HT1080 (cell line): ENCODE measurements around the gene LRRC9. TPM values are rescaled to one million over a fixed set of nuclear protein-coding genes. Genes with fewer than 3 reads are reported as not detected.
A peak's percentile ranks its signal among the peaks of the same experiment; 100 is the strongest.
"Not testable (repeated sequence)": the region's sequence is repeated elsewhere in the genome, so short reads cannot be mapped to it uniquely, and the experiment has no call there.

Source experiments
- DNase-seq: peaks from one replicate; pipeline ENCODE4 v3.0.0-alpha.2; 2015; ENCODE audit warnings: low read depth
- total RNA-seq: library from RNA; depleted of rRNA; stranded (reverse); fragments of >200 nt; shearing (Covaris generic); gene quantifications from 2 replicates; pipeline ENCODE4 v1.2.3, GENCODE V29; 2014

Gene LRRC9
- total RNA-seq, 1 experiment from 2014 or later: not detected

DNA sequence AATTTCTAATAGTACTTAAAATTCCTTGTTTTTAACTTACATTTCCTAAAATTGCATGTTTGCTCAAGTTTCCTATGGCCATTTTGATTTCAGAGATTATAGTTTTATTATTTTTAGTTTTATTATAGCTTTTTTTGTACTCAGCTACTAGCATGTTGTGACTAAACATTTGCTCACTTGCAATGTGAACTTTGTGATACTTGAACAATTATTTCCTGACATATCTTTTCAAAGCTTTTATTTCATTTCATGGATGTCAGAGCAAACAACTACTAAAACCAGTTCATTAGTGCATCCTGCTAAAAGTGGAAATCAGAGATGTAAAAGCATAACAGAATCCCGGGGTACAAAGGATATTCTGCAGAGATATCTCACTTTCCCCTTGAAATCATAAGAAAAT, 138.1 kb downstream of the LRRC9 start:
- no peak for DNase-seq

DNA sequence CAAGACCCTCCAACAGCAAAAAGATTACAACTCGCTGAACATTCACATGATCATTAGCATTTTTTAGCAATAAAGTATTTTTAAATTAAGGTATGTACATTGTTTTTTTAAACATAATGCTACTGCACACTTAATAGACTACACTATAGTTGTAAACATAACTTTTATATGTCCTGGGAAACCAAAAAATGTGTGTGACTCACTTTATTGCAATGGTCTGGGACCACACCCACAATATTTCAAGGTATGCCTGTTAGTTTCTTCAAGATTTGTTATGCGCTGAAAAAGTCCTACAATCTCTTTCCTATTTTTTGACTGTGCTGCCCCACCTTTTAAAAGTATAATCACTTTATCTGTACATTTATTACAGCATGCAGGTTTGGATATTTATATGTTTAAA, 141.4 kb downstream of the LRRC9 start:
- peak; percentile 23 for DNase-seq

DNA sequence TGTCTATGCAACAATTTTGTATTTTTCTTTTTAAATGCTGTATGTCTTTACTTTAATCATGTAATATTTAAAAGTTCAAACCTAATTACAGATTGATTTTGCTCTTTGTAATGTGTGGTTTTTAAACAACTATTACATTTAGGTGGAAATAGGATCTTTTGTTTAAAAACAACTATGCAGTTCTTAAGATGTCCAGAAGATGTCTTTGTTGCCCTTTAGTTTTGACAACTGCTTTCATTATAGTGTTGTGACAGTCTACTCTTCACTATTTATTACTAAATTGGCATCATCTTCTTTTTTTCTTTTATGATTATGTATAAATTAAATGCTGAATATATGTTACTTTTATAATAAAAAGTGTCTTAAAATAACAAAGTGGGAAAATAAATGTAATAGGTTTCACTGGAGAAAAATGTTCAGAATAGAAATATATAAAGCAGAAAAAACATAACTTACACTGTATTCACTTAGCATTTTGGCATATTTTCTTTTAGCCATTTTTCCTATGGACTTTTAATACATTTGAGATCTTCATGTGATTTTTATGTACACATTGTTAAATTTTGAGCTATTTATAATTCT, 144.6 kb downstream of the LRRC9 start:
- DNase-seq: peak; percentile 28

DNA sequence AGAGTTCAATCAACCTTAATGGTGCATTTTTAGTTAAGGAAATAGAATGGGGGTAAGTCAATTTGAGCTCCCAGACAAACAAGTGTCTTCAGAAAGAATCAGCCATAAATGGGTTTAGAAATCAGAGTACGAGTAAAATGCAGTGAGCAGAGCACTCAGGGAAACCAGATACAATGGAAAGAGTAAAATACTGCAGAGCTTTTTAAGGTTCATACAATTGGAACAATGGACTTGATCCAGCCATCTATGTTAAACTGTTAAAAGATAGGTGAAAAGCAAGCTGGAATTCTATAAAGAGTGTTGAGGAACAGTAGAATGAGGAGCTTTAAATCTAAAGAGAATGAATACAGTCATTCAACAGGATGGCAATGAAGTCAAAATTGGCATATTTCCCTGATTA, 147.9 kb downstream of the LRRC9 start:
- DNase-seq: no peak

DNA sequence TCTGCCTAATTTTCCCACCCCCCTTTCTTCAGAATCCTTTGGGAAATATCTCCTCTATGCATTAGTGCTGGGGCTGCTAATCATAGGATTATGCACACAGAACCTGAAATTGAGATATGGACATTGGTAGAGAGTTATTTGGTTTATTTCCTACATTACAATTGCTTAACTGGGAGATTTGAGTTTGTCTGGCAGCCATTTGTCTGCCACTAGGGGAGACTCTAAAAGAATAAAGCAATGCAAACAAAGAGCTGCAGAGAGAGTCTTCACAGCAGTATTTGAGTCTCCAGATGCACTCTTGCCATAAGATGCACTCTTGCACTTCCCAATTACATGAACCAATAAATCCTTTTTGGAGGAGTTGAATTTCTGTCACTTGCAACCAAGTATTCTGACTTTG, 159.8 kb downstream of the LRRC9 start:
- DNase-seq: no peak

DNA sequence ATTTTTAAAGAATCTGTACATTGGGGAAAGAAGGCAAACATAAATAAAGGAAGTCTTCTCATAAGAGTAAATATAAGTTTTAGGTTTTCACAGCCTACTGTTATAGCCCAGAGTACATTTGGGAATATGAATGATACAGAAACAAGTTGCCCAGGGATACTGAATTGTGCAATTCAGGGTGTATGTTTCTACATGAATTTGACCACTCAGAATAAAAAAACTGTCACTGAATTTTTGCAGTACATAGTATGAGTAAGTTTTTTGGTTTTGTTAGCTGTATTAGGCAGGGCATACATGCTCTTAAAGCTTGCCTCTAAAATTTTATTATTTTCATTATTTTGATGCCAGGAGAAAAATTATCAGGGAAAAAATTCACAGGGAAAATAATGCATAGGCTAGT, 165.1 kb downstream of the LRRC9 start:
- no peak for DNase-seq

DNA sequence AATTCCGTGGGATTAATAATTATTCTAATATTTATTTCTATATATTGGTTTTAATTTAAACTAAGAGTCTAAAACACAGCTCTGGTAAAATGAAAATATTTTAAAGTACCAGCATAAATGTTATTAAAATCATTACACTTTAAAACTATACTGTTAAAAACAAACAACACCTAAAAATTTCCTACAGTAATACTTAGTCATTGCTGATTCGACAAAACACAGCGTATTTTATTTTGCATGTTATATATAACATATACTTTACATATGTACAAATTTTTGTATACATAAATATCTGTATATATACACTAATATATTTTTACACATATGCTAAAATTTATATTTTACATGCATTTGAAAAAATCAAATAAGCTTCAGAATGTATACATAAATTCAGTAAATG, 165.7 kb downstream of the LRRC9 start:
- no peak for DNase-seq

DNA sequence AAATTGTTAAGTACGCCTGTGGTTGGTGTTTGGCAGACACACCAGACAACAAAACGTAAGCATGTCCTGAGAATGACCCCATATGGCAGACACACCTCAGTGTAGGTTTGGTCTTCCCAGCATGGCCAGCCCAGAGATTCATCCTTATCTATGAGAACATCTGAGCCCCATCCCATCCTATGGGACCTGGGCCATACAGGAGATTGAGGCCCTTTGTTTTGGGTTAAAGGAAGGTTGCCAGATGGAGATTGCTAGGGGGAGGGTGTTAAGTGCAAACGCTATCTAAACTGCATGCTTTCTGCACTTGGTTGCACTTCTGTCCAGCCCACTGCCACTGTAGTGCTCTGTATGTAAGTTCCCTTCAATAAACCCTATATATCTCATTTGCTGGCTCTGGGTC, 167.7 kb downstream of the LRRC9 start:
- no peak for DNase-seq

DNA sequence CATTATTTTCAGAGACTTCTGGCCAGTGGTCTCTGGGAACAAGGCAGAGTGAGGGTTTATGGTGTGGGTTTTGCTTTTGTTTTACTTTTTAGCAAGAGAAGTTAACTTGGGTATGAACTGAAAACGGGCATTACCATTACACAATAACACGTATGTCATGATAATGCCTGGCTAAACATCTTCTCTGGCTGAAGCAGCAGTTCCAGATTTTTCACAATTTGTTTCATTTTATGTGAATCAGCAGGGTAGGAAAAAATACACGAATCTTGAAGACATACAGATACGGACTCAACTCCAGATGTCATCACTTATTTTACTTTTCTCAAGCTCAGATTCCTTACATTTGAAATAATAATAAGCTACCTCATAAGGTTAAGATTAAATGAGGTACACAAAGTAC, 169.3 kb downstream of the LRRC9 start:
- no peak for DNase-seq

DNA sequence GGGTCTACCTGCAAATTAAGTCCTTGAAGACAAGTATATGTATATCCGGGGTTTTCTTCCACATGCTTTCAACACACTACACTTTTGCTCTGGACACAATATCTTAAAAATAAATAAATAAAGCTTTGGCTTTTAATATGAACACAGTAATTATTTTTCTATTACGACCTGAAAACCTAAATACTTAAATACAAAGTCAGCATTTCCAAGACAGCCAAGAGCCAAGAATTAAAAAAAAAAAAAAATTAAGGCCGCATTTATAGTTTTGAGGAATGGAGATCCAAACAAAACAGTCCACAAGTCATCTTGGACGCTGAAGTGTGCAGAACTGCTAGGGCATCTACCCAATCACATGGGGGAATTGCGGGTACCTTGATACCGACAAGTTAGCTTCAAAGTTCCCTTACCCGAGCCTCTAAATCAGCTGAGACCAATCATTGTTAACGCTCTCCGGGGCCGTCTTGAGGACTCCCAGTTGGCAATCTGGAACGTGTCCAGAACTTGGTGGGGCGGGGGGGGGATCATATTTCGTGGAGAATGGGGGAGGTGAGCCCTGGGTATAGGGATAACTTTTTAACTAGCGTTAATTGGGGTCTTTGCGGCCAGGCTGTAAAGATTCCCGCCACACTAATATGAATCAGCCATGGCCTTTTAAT, 171.0 kb downstream of the LRRC9 start:
- DNase-seq: peak; percentile 66

DNA sequence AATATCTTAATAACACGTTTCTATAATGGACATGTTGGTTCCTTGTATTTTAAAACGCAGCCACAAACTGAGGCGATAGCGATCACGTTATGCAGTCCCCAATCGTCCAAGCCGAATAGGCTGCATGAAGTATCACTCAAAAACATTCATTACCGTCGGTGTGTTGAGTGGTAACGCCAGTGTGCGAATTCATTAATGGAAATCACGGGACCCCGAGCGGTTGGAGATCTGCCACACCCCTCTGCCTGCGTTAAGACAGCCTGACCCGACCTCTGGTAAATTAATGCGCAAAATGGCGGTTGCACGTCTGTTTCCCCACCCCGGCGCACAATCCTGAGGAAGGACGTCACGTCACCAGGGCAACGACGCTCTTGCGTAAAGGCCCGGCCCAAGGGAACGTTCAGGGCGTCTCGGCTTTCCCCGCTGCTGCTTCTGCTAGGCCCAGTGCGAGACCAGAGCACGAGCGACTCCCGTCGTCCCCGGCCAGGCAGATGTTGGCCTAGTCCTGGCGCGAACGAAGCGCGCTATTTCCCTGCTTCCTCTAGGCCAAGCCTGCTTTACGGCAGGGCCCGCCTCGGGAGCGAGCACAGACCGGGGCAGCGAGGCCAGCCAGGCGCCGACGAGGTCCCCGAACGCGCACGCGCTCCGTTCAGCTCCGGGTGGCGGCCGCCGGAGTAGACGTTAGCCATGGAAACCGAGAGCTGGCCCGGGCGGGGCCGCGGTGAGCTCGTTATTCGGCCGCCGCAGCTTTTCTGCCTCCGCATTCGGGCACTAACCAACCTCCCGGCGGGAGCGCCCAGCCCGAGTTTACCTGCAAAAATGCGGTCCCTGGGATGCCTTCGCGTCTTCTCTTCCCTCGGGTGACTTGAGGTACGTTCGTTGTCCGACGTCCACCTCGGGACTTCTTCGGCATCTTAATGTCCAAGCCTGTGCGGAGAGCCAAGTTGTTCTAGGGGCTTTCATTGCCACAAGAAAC, 171.9 kb downstream of the LRRC9 start, which contains the start of gene PCNX4:
Gene PCNX4 (plus strand): TSS at position 374 of the 976 bp plus-strand sequence. CDS start 15,716 bp downstream, outside the sequence.
- peak; percentile 99 for DNase-seq

DNA sequence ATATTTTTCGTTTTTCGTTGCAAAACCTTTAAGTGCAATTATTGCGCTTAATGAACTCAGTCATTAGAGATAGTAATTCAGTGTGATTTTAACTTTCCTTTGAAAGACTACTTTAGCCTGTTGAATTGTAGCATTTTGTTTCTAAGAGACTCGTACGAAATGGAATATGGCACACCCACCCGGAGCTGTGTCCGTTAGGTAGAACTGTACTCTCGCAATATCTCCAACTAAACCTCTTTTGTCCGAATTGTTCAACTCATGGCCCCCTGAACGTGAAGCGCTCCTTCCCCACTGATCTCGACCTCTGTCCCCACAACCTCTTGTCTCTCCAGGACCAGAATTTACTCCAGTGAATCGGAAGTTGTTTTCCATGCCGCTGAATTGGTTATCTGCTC, 172.6 kb downstream of the LRRC9 start:
- DNase-seq: peak; percentile 33

DNA sequence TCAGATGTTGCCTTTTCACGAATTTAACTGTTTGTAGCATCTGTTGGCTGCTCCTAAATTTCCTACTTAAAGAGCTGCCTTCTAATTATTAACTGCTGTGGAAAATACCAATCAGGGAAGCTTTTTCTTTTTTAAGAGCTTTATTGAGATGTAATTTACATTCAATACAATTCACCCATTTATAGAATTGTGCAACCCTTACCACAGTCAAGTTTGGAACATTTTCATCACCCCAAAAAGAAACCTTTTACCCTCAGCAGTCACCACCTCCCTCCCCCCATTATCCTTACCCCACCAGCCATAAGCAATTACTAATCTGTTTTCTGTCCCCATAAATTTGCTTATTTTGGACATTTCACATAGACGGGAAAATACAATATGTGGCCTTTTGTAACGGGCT, 173.1 kb downstream of the LRRC9 start:
- DNase-seq: no peak

DNA sequence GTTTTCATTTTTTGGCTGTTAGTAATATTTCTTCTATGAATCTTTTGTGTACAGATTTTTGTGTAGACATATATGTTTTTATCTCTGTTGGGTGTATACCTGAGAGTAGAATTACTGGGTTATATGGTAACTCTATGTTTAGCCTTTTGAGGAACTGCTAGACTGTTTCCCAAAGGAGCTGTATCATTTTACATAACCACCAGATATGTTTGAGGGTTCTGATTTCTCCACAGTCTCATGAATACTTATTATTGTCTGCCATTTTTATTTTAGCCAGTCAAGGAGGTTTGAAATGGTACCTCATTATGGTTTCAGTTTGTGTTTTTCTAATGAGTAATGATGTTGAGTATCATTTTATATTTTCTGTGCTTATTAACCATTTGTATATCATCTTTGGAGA, 173.7 kb downstream of the LRRC9 start:
- DNase-seq: no peak

DNA sequence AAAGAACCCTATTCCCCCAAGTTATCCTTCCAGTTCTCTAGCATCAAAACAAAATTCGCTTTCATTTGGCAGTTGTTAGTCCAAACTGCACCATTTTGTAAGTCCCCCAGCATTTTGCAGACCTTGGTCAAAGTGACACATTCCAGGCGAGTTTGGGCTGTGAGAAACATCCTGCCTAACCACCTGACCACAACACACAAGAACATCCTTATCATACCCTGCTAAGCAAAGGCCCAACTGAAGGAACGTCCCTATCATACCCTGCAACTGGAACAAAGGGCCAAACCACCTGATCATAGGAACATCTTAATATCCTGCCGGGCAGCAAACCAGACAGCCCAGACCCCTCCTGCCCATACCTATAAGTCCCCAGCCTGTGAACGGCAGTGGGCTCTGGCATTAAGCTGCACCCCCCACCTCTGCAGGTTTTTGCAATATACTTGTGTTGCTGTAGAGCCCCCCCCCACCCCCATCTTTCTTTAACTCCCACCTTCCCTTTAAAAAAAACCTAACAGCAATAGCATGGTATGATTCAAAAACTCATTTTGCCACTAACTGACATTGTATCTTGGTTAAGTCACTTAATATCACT, 174.5 kb downstream of the LRRC9 start:
- DNase-seq: peak; percentile 93

DNA sequence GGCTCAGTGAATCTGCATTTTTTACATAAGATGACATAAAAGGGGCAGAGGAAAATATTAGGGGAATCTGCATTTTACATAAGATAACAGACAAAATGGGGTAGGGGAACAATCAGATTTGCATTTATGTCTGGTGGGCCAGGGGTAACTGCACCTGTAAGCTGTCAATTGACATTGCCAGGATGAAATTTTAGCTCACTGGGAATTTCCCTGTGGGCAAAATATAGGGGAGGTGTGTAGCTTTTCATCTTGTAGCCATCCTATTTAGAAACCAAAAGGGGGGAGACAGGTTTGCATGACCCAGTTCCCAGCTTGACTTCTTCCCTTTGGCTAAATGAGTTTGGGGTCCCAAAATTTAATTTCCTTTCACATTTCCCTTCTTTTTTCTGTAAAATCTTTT, 175.3 kb downstream of the LRRC9 start:
- no peak for DNase-seq

DNA sequence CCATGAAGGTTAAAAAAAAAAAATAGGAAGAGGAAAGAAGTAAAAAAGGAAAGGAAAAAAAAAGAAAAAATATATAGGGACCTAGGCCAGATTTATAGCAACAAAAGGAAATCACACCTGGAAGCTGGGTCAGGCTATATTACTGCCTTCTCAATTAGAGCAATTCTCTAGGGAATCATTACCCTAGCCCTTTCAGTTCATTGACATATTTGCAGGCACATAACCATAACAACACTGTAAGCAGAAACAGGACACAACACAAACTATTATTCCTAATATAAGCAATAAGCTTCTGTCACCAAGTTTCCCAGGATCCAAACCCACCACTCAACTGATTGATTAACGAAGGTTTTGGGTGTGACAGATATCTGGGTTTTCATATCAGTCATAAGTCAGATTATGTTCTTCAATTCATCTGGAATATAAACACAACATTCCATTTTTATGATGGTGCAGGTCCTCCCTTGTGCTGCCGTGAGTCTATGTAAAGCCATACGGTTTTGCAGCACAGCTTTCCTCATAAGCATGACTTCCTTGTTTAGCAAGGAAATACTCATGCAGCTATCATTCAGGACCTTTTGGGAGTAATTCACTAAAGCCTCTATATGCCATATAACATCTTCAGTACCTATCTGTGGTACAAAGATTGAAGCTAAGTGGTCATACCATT, 176.0 kb downstream of the LRRC9 start:
- DNase-seq: no peak

DNA sequence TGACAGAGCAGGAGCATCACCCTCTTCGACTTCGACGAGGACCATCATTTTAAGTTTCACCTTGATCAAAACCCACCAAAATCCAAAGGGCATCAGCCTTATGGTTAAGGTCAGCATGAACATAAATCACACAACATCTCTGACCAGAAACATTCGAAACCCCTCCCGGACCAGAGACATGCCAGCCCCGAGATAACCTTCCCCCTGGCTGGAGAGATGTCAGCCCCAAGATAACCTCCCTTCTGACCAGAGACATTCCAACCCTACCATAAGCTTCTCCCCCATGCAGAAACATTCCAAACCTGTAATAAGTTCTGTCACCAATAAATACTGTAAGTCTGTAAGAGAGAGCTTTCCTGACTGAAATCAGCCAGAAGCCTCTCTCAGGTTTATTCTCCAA, 178.0 kb downstream of the LRRC9 start:
- no peak for DNase-seq

DNA sequence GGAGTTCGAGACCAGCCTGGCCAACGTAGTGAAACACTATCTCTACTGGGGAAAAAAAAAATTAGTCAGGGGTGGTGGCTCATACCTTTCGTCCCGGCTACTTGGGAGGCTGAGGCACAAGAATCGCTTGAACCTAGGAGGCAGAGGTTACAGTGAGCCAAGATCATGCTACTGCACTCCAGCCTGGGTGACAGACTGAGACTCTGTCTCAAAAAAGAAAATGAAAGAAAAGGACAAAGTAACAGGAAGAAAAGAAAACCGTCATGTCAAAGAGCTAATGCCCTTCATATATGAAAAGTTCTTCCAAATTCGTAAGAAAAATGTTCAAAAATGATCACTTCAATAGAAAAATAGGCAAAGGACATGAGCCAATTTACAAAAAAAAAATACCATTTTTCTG, 179.9 kb downstream of the LRRC9 start:
- DNase-seq: not testable (repeated sequence)

DNA sequence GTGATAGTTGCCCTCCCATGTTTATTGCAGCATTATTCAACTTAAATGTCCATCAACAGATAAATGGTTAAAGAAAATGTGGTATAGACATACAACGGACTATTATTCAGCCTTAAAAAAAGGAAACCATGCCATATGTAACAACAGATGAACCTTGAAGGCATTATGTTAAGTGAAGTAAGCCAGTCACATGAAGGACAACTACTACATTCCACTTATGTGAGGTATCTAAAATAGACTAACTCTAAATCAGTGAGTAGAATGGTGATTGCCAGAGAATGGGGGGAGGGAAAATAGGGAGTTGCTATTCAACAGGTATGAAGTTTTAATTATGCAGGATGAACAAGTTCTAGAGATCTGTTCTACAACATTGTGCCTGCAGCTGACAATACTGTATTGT, 181.8 kb downstream of the LRRC9 start:
- no peak for DNase-seq

DNA sequence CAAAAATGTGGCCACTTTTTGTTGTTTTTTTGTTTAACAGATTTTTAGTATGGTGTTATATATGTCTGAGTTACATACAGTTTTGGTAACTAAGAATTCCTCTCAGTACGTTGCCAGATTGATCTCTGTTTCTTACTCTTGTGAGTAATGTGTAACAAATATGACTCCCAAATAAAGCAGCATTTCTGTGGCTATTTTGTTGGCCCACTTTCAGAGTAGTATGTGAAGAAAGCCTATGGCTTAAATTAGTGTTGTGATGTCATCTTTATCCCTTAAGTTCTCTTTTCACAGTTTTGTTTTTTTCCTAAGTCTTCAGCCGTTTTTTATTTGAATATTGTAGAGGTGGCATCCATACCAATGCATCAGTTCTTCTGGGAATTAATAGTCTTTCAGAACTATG, 182.4 kb downstream of the LRRC9 start:
- DNase-seq: no peak
